Tibial nerve (tissue), 4 donors: ENCODE results near the gene DDX18.

Experiments
- EP300 ChIP-seq, 2 donors: sonication (generic); formaldehyde crosslinking; IDR thresholded peaks; one replicate each; pipeline ENCODE4 v1.6.1; 2017; ENCODE audit warnings: antibody characterized with exemption in 2 of 2, mild to moderate bottlenecking in 1 of 2
- POLR2A ChIP-seq, 2 donors: fragments of 450-650 bp; IDR thresholded peaks; one replicate each; pipeline ENCODE4 v1.6.1; 2017; ENCODE audit warnings: antibody characterized with exemption in 2 of 2, mild to moderate bottlenecking in 2 of 2, moderate library complexity in 2 of 2
- TF ChIP-seq, protein P1 (sequence below), 5 experiments: fragments of 200-600 bp in 3 of 5; fragments of 450-650 bp in 2 of 5; sonication (generic) in 3 of 5; IDR thresholded peaks; one replicate each; pipeline ENCODE4 v1.5.1; 2016 to 2019; ENCODE audit warnings: antibody characterized with exemption in 5 of 5, mild to moderate bottlenecking in 3 of 5, moderate library complexity in 2 of 5

DNA sequence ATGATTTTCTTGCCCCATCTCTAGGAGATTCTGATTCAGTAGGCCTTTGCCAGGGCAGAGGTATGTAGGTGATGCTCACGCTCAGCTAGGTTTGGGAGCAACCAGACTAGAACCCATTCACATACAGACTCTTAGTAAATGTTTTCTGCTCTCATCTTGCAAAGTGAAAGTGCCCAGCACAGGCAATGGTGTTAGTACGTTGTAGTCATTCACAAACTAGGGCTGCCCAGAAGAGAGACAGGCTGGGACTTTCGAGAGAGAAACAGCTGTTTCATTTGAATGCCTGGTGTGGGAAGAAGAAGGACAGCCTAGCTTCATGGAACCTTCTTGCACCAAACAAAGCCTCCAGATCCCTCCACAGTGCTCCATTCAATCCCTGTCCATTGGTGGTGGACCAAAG lies 19.4 kb downstream of the DDX18 start:
- TF ChIP-seq EP300 (IDR thresholded peaks at IDR 0.05) (no peak), POLR2A (IDR thresholded peaks at IDR 0.05) (no peak)
- TF ChIP-seq, protein P1, sequence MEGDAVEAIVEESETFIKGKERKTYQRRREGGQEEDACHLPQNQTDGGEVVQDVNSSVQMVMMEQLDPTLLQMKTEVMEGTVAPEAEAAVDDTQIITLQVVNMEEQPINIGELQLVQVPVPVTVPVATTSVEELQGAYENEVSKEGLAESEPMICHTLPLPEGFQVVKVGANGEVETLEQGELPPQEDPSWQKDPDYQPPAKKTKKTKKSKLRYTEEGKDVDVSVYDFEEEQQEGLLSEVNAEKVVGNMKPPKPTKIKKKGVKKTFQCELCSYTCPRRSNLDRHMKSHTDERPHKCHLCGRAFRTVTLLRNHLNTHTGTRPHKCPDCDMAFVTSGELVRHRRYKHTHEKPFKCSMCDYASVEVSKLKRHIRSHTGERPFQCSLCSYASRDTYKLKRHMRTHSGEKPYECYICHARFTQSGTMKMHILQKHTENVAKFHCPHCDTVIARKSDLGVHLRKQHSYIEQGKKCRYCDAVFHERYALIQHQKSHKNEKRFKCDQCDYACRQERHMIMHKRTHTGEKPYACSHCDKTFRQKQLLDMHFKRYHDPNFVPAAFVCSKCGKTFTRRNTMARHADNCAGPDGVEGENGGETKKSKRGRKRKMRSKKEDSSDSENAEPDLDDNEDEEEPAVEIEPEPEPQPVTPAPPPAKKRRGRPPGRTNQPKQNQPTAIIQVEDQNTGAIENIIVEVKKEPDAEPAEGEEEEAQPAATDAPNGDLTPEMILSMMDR (IDR thresholded peaks at IDR 0.05): no peak
